Activated CD8-positive, alpha-beta memory T cell treated with anti-CD3 and anti-CD28 coated beads for 48 hours (primary cell): Measurements from ENCODE around the gene MEOX1.
"Not testable (repeated sequence)": the region's sequence is repeated elsewhere in the genome, so short reads cannot be mapped to it uniquely, and the experiment has no call there.

Source experiments
- DNase-seq, 3 experiments: peaks; one replicate each; pipeline ENCODE4 v3.0.0-alpha.2; 2020; ENCODE audit warnings: low read depth in 2 of 3, low spot score in 2 of 3

The MEOX1 gene

GRCh38 chr17:43618276-43618675 lies 43.4 kb downstream of the MEOX1 start:
- no peak for DNase-seq

- no peak for DNase-seq
Measured at GRCh38 chr17:43616852-43617251, 44.9 kb downstream of the MEOX1 start.

GRCh38 chr17:43616421-43616820 lies 45.3 kb downstream of the MEOX1 start:
- no peak for DNase-seq

- no peak for DNase-seq
Measured at GRCh38 chr17:43616029-43616351, 45.7 kb downstream of the MEOX1 start.

- no peak for DNase-seq
Measured at GRCh38 chr17:43615330-43616028, 46.2 kb downstream of the MEOX1 start.

GRCh38 chr17:43614561-43614960 lies 47.2 kb downstream of the MEOX1 start:
- DNase-seq = no peak

GRCh38 chr17:43613917-43614316 lies 47.8 kb downstream of the MEOX1 start:
- DNase-seq = no peak

- no peak for DNase-seq
Measured at GRCh38 chr17:43612515-43612914, 49.2 kb downstream of the MEOX1 start.

- DNase-seq = no peak
Measured at GRCh38 chr17:43611230-43611969, 50.3 kb downstream of the MEOX1 start.

GRCh38 chr17:43609613-43610385 lies 51.9 kb downstream of the MEOX1 start:
- DNase-seq = no peak

- peak in 2 of 3 experiments; percentile 12 to 15 for DNase-seq
Measured at GRCh38 chr17:43608313-43608712, 53.4 kb downstream of the MEOX1 start.

- DNase-seq = no peak
Measured at GRCh38 chr17:43604549-43604948, 57.2 kb downstream of the MEOX1 start.

GRCh38 chr17:43603321-43603720 lies 58.4 kb downstream of the MEOX1 start:
- no peak for DNase-seq

- not testable (repeated sequence) for DNase-seq
Measured at GRCh38 chr17:43602556-43602955, 59.2 kb downstream of the MEOX1 start.

- no peak for DNase-seq
Measured at GRCh38 chr17:43601280-43602039, 60.3 kb downstream of the MEOX1 start.

GRCh38 chr17:43599835-43600234 lies 61.9 kb downstream of the MEOX1 start:
- DNase-seq = no peak

- no peak for DNase-seq
Measured at GRCh38 chr17:43599046-43599395, 62.7 kb downstream of the MEOX1 start.

- DNase-seq = no peak
Measured at GRCh38 chr17:43598357-43599045, 63.2 kb downstream of the MEOX1 start.

- no peak for DNase-seq
Measured at GRCh38 chr17:43597624-43598356, 63.9 kb downstream of the MEOX1 start.

GRCh38 chr17:43595466-43595865 lies 66.3 kb downstream of the MEOX1 start:
- no peak for DNase-seq
